Cardiac septum (tissue), 1 donor: ENCODE data around the gene RAB4A. TPM values are rescaled to one million over a fixed set of nuclear protein-coding genes. Genes with fewer than 3 reads are reported as not detected.
"Not testable (repeated sequence)": the region's sequence is repeated elsewhere in the genome, so short reads cannot be mapped to it uniquely, and the experiment has no call there.

ENCODE experiments used
- DNase-seq: peaks from one replicate; pipeline ENCODE4 v3.0.0-alpha.2; 2020; ENCODE audit warnings: low spot score
- intact Hi-C: fragments of 100-400 bp; cut with DNase I; formaldehyde crosslinking; loops from one replicate; pipeline ENCODE4 v1.14.0; 2022
- total RNA-seq: library from RNA; stranded (reverse); fragmentation: NEBNext Ultra II Directional; extraction: Animal tissue kit (Norgen Biotek cat#: 25700); gene quantifications from one replicate; pipeline ENCODE4 v1.2.1, GENCODE V29; 2021
- donor health status: DM: no; HTN: no; CAD: no.

RAB4A gene
- total RNA-seq, 1 donor from 2014 or later, result 124 TPM

- intact Hi-C loops, result no loop called here
- DNase-seq, result no peak
Measured at GRCh38 chr1:229285440-229285839, 14.5 kb downstream of the RAB4A start.

- DNase-seq, result no peak
- intact Hi-C loops, result no loop called here
Measured at GRCh38 chr1:229286099-229286766, 15.3 kb downstream of the RAB4A start.

- intact Hi-C loops, result no loop called here
- DNase-seq, result no peak
Measured at GRCh38 chr1:229287267-229287666, 16.4 kb downstream of the RAB4A start.

GRCh38 chr1:229288516-229288915 lies 17.6 kb downstream of the RAB4A start:
- intact Hi-C loops, result no loop called here
- no peak for DNase-seq

GRCh38 chr1:229291686-229292085 lies 20.8 kb downstream of the RAB4A start:
- DNase-seq, intact Hi-C loops: not testable (repeated sequence)

- no peak for DNase-seq
- intact Hi-C loops, result no loop called here
Measured at GRCh38 chr1:229293528-229294204, 22.8 kb downstream of the RAB4A start.

GRCh38 chr1:229295745-229296144 lies 24.8 kb downstream of the RAB4A start:
- no peak for DNase-seq
- intact Hi-C loops, result no loop called here

GRCh38 chr1:229296541-229296941 lies 25.6 kb downstream of the RAB4A start:
- intact Hi-C loops, result no loop called here
- DNase-seq, result no peak

- no peak for DNase-seq
- intact Hi-C loops, result no loop called here
Measured at GRCh38 chr1:229297746-229298145, 26.8 kb downstream of the RAB4A start.

- intact Hi-C loops, result no loop called here
Measured at GRCh38 chr1:229298420-229298819, 27.5 kb downstream of the RAB4A start.

GRCh38 chr1:229298887-229299503 lies 28.1 kb downstream of the RAB4A start:
- no peak for DNase-seq
- intact Hi-C loops, result no loop called here

More at GRCh38 chr1:229298420-229298819, 27.5 kb downstream of the RAB4A start:
- DNase-seq, result no peak

GRCh38 chr1:229300099-229300757 lies 29.3 kb downstream of the RAB4A start:
- DNase-seq, result no peak
- intact Hi-C loops, result no loop called here

- intact Hi-C loops, result no loop called here
- DNase-seq, result no peak
Measured at GRCh38 chr1:229302740-229303139, 31.8 kb downstream of the RAB4A start.

- DNase-seq, result no peak
- intact Hi-C loops, result no loop called here
Measured at GRCh38 chr1:229303855-229304254, 32.9 kb downstream of the RAB4A start.

- intact Hi-C loops, result no loop called here
- DNase-seq, result no peak
Measured at GRCh38 chr1:229305392-229305791, 34.5 kb downstream of the RAB4A start.

- intact Hi-C loops, result no loop called here
- no peak for DNase-seq
Measured at GRCh38 chr1:229309074-229309473, 38.2 kb downstream of the RAB4A start.

- DNase-seq, result no peak
- intact Hi-C loops, result no loop called here
Measured at GRCh38 chr1:229309684-229310083, 38.8 kb downstream of the RAB4A start.

GRCh38 chr1:229310833-229311232 lies 39.9 kb downstream of the RAB4A start:
- intact Hi-C loops, result no loop called here

GRCh38 chr1:229316166-229316565 lies 45.3 kb downstream of the RAB4A start:
- intact Hi-C loops, result no loop called here
- DNase-seq, result no peak

More at GRCh38 chr1:229310833-229311232, 39.9 kb downstream of the RAB4A start:
- no peak for DNase-seq

- intact Hi-C loops, result no loop called here
- no peak for DNase-seq
Measured at GRCh38 chr1:229318056-229318455, 47.1 kb downstream of the RAB4A start.
